Fibroblast of pulmonary artery (primary cell): ENCODE measurements around the gene PEAK3.

Experiments
- DNase-seq: peaks from one replicate; pipeline ENCODE4 v3.0.0-alpha.2; 2010; ENCODE audit warnings: low read depth
- H3K4me3 ChIP-seq: replicated peaks from 2 replicates; pipeline ENCODE4 v1.5.1; 2011; ENCODE audit warnings: low read depth, mild to moderate bottlenecking, control low read depth, low read length, moderate library complexity
- TF ChIP-seq, protein P1 (sequence below): IDR thresholded peaks from 2 replicates; pipeline ENCODE4 v1.5.1; 2011; ENCODE audit warnings: mild to moderate bottlenecking, control low read depth, low read length, inconsistent platforms; ENCODE audit errors: missing control alignments

PEAK3 gene

DNA sequence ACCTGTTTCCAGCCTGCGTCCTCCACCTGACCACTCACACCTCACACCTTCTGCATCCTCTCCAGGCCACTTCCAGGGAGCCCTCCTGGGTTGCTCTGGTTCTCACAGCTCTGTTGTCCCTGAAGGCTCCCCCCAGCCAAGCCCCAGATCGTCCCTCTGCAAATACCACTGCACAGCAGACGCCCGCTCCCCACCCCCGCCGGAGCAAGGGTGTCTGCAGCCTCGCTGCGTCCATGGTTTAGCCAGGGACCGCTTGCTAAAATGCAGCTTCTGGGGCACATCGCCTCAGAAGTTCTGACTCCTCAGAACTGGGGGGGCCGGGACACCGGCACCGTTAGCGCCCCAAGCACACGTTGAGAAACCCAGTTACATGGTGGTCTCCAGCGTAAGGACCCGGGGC is 25.0 kb upstream of the PEAK3 start:
- no peak for DNase-seq
- TF ChIP-seq, protein P1, sequence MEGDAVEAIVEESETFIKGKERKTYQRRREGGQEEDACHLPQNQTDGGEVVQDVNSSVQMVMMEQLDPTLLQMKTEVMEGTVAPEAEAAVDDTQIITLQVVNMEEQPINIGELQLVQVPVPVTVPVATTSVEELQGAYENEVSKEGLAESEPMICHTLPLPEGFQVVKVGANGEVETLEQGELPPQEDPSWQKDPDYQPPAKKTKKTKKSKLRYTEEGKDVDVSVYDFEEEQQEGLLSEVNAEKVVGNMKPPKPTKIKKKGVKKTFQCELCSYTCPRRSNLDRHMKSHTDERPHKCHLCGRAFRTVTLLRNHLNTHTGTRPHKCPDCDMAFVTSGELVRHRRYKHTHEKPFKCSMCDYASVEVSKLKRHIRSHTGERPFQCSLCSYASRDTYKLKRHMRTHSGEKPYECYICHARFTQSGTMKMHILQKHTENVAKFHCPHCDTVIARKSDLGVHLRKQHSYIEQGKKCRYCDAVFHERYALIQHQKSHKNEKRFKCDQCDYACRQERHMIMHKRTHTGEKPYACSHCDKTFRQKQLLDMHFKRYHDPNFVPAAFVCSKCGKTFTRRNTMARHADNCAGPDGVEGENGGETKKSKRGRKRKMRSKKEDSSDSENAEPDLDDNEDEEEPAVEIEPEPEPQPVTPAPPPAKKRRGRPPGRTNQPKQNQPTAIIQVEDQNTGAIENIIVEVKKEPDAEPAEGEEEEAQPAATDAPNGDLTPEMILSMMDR = no peak
- no peak overlapping the region for H3K4me3 ChIP-seq

DNA sequence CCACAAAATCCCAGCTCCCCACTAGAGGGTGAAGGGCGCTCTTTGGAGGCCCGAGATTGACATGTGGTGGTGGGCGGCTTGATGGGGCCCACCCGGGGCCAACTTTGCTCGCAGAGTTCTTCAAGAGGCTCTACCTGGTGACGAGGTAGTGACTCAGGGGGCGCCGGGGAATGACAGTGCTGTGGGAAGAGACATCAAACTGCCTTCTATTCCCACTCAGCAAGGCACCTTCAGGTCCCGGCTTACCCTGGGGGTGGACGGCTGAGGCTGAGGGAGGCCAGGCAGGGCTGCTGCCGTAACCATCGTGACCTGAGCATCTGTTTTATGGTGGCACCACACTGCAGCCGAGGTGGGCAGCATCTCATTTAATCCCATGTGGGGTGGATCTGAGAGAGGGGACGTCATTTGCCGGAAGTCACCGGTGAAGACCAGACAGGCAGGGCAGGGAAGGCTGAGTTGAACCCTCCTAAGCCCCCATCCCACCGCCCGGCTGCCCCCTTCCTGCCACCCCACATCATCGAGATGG is 24.4 kb upstream of the PEAK3 start:
- DNase-seq = no peak
- TF ChIP-seq, protein P1 = no peak
- no peak overlapping the region for H3K4me3 ChIP-seq

DNA sequence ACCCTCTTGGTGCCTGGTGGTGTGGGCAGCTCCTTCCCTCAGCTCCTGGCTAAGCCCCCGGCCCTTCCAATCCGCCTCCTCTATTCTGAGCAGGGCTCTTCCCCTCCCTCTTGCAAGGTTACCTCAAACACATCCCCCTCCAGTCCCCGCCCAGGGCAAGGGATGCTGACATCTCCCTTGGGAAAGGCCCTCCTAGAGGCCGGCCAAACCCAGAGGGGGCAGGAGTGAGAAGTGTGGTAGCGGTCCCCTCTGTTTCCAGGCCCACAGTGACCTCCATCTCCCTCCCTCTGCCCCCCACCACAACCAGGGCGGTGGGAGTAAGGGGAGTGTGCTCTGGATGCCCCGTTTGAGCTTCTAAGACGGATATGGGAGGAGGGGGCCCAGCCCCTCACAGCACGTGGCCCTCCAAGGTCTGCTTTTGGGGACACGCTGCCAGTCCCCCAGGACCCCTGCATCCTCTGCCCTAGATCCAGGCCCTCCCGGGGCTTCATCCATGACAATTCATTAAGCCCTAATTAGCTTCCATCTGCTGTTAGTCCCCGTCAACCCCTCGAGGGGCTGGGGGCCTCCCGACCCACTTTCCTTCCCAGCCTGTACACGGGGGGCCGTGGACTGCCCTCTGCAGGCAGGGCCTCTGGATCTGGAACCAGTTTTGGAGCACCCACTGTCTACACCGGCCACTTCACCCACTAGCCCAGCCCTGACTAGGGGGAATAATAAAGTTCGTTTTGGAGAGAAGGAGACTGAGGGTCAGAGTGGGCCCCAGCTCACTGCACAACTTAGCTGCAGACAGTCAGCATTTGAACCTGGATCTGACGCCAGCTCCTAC is 23.7 kb upstream of the PEAK3 start:
- TF ChIP-seq, protein P1 = no peak
- H3K4me3 ChIP-seq = no peak overlapping the region
- DNase-seq = no peak

DNA sequence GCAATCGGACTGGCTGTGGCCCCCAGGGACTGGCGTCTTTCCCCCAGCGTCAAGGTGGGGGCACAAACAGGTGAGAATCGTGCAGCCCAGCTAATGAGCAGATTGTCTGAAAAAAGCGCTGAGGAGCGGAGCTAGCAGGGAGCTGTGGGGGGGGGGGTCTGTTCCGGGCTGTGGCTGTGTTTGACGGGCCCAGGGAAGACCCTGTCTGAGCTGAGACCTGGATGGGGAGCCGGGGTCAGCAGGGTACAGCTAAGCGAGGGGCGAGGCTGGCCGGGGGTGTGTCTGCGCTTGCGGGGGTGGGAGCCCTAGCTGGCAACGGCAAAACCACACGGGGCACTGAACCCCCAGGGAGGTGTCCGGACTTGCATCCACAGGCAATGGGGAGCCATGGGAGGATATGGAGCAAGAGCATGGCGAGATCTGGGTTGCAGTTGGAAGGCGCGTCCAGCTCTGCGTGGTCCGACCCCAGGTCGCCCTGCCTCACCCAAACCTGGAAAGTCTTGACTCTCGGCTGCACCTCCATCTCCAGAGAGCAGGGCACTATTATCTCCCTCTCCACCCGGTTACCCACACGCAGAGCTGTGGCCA is 21.3 kb upstream of the PEAK3 start:
- TF ChIP-seq, protein P1 = no peak
- no peak for DNase-seq
- no peak overlapping the region for H3K4me3 ChIP-seq

DNA sequence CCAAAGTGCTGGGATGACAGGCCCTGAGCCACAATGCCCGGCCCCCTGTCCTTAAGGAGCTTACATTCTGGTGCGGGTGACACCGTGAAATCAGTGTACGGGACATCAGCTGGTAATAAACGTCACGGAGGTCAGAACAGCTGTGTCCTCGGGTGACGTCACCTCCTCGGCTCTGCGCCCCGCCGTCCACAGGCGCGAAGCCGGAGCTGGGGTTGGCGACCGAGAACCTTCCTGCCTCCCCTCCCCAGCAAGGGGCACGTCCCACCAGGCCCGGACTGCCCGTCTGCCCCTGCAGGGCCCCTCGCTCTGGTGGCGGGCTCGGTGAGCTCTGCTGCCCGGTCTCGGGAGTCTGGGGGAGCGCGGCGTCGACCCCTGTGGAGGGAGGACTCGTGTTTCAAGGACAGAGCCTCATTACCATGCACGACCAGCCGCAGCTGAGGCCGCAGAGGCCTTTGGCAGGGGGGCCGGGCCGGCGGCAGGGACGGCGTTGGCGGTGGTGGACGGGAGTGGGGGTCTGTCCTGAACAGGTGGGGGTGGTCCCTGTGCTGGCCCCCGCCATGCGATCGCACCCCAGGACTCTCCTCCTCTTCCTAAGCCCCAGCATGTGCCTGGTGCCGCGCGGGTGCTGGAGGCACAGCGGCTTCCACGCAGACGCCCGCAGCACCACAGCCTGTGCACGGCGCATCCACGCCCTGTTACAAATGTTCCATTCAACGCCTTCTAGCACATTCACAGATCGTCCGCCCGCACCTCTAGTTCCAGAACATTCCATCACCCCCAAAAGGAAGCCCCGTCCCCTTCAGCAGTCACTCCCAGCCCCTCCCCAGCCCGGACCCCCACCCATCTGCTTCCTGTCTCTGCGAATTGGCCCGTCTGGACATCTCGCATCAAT is 20.6 kb upstream of the PEAK3 start:
- DNase-seq = peak; percentile 54
- TF ChIP-seq, protein P1 = no peak
- no peak overlapping the region for H3K4me3 ChIP-seq

DNA sequence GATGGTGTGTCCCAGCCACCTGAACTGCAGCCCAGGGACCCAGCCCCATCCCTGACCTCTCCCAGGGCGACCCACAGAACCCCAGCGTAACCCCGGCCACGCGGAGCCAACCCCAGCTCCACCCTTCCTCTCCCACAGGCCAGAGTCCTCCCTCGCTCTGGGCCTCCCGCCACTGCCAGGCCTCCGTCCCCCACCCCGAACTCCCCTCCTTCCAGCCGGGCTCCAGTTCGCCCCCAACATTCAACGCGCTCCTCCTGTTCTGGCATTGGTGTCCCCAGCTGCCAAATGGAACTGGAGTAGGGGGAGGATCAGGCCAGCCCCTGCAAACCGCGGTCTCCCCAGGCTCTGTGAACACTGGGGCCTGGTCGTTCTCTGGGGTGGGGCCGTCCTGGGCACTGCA is 18.6 kb upstream of the PEAK3 start:
- no peak overlapping the region for H3K4me3 ChIP-seq
- DNase-seq = no peak
- TF ChIP-seq, protein P1 = no peak
